Measurements from ENCODE around the gene TMEM135.
"Not testable (repeated sequence)": the region's sequence is repeated elsewhere in the genome, so short reads cannot be mapped to it uniquely, and the experiment has no call there.

Gene TMEM135

GRCh38 chr11:87037450-87038234 is at the start of gene TMEM135:
Gene TMEM135, plus strand, starts transcription at chr11:87037934. Its CDS starts 112 bp downstream, at chr11:87038046.
- peak; percentile 95 for DNase-seq (ENCODE audit: low spot score)

- no peak for DNase-seq (ENCODE audit: low spot score)
Measured at GRCh38 chr11:86988351-86988881, 49.3 kb upstream of the TMEM135 start.

GRCh38 chr11:86990031-86990430 is 47.7 kb upstream of the TMEM135 start:
- DNase-seq (ENCODE audit: low spot score): no peak

- peak; percentile 29 for DNase-seq (ENCODE audit: low spot score)
Measured at GRCh38 chr11:86990515-86990914, 47.2 kb upstream of the TMEM135 start.

GRCh38 chr11:86991341-86991740 is 46.4 kb upstream of the TMEM135 start:
- DNase-seq (ENCODE audit: low spot score): no peak

GRCh38 chr11:86992340-86992739 is 45.4 kb upstream of the TMEM135 start:
- not testable (repeated sequence) for DNase-seq (ENCODE audit: low spot score)

- DNase-seq (ENCODE audit: low spot score): no peak
Measured at GRCh38 chr11:86993031-86993430, 44.7 kb upstream of the TMEM135 start.

GRCh38 chr11:86996953-86997570 is 40.7 kb upstream of the TMEM135 start:
- DNase-seq (ENCODE audit: low spot score): no peak

- DNase-seq (ENCODE audit: low spot score): no peak
Measured at GRCh38 chr11:86999388-86999787, 38.3 kb upstream of the TMEM135 start.

GRCh38 chr11:86999859-87000753 is 37.6 kb upstream of the TMEM135 start:
- DNase-seq (ENCODE audit: low spot score): no peak

- DNase-seq (ENCODE audit: low spot score): no peak
Measured at GRCh38 chr11:87002918-87003317, 34.8 kb upstream of the TMEM135 start.

GRCh38 chr11:87004281-87004680 is 33.5 kb upstream of the TMEM135 start:
- not testable (repeated sequence) for DNase-seq (ENCODE audit: low spot score)

- DNase-seq (ENCODE audit: low spot score): no peak
Measured at GRCh38 chr11:87005569-87005921, 32.2 kb upstream of the TMEM135 start.

GRCh38 chr11:87006035-87006434 is 31.7 kb upstream of the TMEM135 start:
- no peak for DNase-seq (ENCODE audit: low spot score)

- DNase-seq (ENCODE audit: low spot score): no peak
Measured at GRCh38 chr11:87007963-87008362, 29.8 kb upstream of the TMEM135 start.

- no peak for DNase-seq (ENCODE audit: low spot score)
Measured at GRCh38 chr11:87012089-87012488, 25.6 kb upstream of the TMEM135 start.

GRCh38 chr11:87012673-87013072 is 25.1 kb upstream of the TMEM135 start:
- DNase-seq (ENCODE audit: low spot score): no peak

GRCh38 chr11:87013912-87014825 is 23.6 kb upstream of the TMEM135 start:
- no peak for DNase-seq (ENCODE audit: low spot score)

GRCh38 chr11:87015645-87016044 is 22.1 kb upstream of the TMEM135 start:
- DNase-seq (ENCODE audit: low spot score): no peak

- no peak for DNase-seq (ENCODE audit: low spot score)
Measured at GRCh38 chr11:87019613-87020271, 18.0 kb upstream of the TMEM135 start.

- DNase-seq (ENCODE audit: low spot score): no peak
Measured at GRCh38 chr11:87020336-87020735, 17.4 kb upstream of the TMEM135 start.
